ENCODE measurements around the gene CYP3A4. TPM values are rescaled to one million over a fixed set of nuclear protein-coding genes. Genes with fewer than 3 reads are reported as not detected.

CYP3A4 gene
- total and polyA plus RNA-seq, 2 of the 8 experiments (the other 6 are each of a cell fraction or from before 2014, with no cell fraction given): not detected

GRCh38 chr7:99752356-99752755, 31.6 kb downstream of the CYP3A4 start:
- Histone ChIP-seq H3K23ac (ENCODE audit: insufficient read length) (no peak overlapping the region), H3K18ac (ENCODE audit: extremely low read depth, low read length) (no peak overlapping the region), H4K91ac (replicated peaks; ENCODE audit: insufficient read length, low read length) (no peak overlapping the region), H3K9ac (replicated peaks in 1 of 4; ENCODE audit: extremely low read depth in 1 of 4, low read depth in 3 of 4, low read length in 3 of 4) (no peak overlapping the region), H4K8ac (ENCODE audit: extremely low read depth, insufficient read depth, low read length) (no peak overlapping the region), H2BK120ac (replicated peaks; ENCODE audit: low read depth, low read length) (no peak overlapping the region), H3K79me1 (ENCODE audit: low read depth, low read length) (no peaks in the 10 kb centered on the region), H3K4me2 (ENCODE audit: insufficient read depth in 1 of 2, low read depth in 2 of 2, low read length in 2 of 2) (no peak overlapping the region), H3K9me3 (ENCODE audit: insufficient read depth in 2 of 2, low read depth in 1 of 2, low read length in 1 of 2) (no peaks in the 10 kb centered on the region), H3K36me3 (ENCODE audit: control insufficient read depth in 2 of 4, insufficient read depth in 4 of 4, low read length in 3 of 4) (no peaks in the 10 kb centered on the region), H3K4ac (replicated peaks; ENCODE audit: insufficient read length, low read depth, low read length) (no peak overlapping the region), H3K23me2 (ENCODE audit: low read depth, low read length) (no peaks in the 10 kb centered on the region), H4K20me1 (replicated peaks in 1 of 2; ENCODE audit: control insufficient read depth in 1 of 2, insufficient read depth in 2 of 2, low read length in 2 of 2) (no peaks in the 10 kb centered on the region), H2BK12ac (ENCODE audit: low read depth, low read length) (no peak overlapping the region), H3K4me1 (replicated peaks in 1 of 4; ENCODE audit: control insufficient read depth in 3 of 4, insufficient read depth in 4 of 4, low read length in 3 of 4) (no peaks in the 10 kb centered on the region), H3K14ac (ENCODE audit: insufficient read length) (no peak overlapping the region), H3K27ac (ENCODE audit: low read depth, low read length) (no peak overlapping the region), H3K56ac (replicated peaks; ENCODE audit: insufficient read length, low read depth, low read length) (no peak overlapping the region), H4K5ac (ENCODE audit: insufficient read length, low read depth, low read length) (no peak overlapping the region), H2AFZ (ENCODE audit: low read length) (peak overlapping the region; percentile 76; the same call in 1 of the 2 replicates), H2BK15ac (ENCODE audit: low read length) (no peak overlapping the region), H2AK5ac (ENCODE audit: low read depth, low read length) (no peak overlapping the region), H2BK20ac (ENCODE audit: low read length) (no peak overlapping the region), H3K27me3 (replicated peaks in 1 of 4; ENCODE audit: control insufficient read depth in 3 of 4, extremely low read depth in 1 of 4, insufficient read depth in 3 of 4, low read length in 3 of 4) (no peaks in the 10 kb centered on the region), H3K4me3 (ENCODE audit: extremely low read depth in 1 of 4, insufficient read depth in 2 of 4, low read depth in 3 of 4, low read length in 4 of 4) (no peak overlapping the region), H3K79me2 (ENCODE audit: control insufficient read depth in 1 of 2, insufficient read depth in 2 of 2, low read length in 2 of 2) (no peaks in the 10 kb centered on the region), H2BK5ac (ENCODE audit: low read depth, low read length) (no peak overlapping the region)
- ChIA-PET CTCF (ENCODE audit: partially characterized antibody) (no interaction called here), POLR2A (ENCODE audit: partially characterized antibody) (no interaction called here)
- no peak for FAIRE-seq
- DNase-seq (ENCODE audit: low read depth in 1 of 2, low spot score in 2 of 2): no peak
- 91% methylated on average over 3 of the region's 3 CpGs; no CpG with 5 or more reads in 1 of the 2 experiments for WGBS, 2 experiments (ENCODE audit: extremely low coverage in 1 of 2, insufficient coverage in 1 of 2, insufficient read length in 1 of 2, insufficient replicate concordance in 2 of 2, low coverage in 1 of 2, low lambda C conversion rate in 2 of 2, missing lambda C conversion rate in 1 of 2)
- TF ChIP-seq, protein P1, sequence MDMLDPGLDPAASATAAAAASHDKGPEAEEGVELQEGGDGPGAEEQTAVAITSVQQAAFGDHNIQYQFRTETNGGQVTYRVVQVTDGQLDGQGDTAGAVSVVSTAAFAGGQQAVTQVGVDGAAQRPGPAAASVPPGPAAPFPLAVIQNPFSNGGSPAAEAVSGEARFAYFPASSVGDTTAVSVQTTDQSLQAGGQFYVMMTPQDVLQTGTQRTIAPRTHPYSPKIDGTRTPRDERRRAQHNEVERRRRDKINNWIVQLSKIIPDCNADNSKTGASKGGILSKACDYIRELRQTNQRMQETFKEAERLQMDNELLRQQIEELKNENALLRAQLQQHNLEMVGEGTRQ (IDR thresholded peaks at IDR 0.05; ENCODE audit: low read length): no peak
- TF ChIP-seq SP1 (IDR thresholded peaks at IDR 0.05; ENCODE audit: low read depth, low read length): no peak
- TF ChIP-seq YY1 (IDR thresholded peaks at IDR 0.05; ENCODE audit: low read depth, low read length): no peak
- no peak for TF ChIP-seq SIRT6 (IDR thresholded peaks at IDR 0.05; ENCODE audit: low read length)
